NCI-H2029 treated with DMSO at 0.1 percent for 48 hours (cell line): ENCODE data around the gene TBC1D9.

Experiments used
- DNase-seq: peaks from one replicate; lab custom pipeline; 2025; lab: John Stamatoyannopoulos, UW

The TBC1D9 gene

DNA sequence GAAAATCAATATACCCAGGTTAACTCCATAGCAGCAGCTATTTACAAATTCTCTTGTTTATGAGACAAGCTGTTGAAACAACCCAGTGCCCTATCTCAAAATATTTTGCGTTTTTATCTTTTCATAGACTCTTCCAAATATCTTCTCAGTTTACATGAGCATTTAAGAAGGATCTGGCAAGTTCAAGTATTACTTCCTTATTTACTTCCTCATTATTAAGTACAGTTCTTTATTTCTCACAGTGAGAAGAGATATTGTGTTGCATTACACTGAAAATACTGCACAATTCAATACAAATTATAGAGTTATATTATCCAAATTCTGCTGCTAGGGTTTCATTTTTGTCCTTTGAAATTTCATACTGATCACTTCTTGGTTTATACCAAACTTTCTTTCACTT is 143.8 kb downstream of the TBC1D9 start:
- DNase-seq: no peak

DNA sequence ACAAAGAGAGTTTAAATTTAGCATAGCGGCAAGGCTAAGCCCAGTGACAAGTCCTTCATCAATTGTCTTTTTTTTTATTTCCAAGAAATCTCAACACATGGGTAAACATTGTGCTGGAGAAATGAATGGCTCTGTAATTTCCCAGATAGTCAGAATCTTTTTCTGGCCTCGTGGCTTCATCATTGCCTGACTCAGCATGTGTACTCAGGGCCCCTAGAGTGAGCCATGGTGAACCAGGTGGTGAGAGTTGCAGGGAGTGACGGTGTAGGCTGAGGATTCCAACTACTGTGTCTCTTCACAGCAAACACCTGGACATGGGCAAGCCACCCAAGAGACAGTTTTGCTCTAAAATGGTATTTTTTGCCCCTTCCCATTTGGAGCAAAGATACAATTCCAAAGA is 144.3 kb downstream of the TBC1D9 start:
- no peak for DNase-seq

DNA sequence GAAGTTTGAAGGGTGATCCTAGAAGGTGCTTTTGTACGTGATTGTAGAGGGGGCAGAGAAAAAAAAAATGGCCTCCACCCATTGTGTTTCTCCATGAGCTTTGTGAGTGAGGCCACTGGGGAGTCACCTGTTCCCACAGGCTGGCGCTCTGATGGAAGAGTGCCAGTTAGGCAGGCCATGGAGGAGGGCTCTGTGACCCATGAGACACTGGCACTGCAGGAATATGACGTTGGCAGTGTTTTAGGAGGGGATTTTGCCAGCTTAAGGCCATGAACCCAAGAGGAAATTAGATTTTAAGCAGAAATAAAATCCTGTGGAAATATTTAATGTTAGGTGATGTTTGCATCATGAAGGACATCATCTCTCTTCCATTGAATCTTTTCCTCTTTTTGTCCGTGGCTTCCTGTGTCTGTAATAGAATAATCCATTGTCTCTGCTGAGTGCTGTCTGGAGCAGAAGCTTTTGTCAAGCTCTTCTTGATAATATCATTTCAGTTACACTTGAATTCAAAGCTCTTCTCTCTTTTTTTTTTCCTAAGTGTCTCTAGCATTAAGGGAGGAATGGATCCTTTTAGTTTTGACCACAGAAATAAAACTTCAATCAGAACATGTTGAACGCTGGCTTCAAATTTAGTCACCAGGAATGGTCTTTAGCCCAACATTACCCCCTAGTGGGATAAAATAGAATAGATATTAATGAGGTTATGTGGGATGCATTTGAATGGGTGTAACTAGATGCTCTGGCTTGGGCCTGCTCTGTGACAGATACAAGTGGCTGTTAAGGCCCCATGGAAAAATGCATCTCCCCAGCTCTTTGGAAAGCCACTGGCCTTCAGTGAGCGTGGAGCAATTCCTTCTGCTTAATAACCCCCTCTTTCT is 146.4 kb downstream of the TBC1D9 start:
- DNase-seq: peak; percentile 66

- DNase-seq: no peak
These were observed 148.3 kb downstream of the TBC1D9 start for GRCh38 chr4:140607852-140608251.

DNA sequence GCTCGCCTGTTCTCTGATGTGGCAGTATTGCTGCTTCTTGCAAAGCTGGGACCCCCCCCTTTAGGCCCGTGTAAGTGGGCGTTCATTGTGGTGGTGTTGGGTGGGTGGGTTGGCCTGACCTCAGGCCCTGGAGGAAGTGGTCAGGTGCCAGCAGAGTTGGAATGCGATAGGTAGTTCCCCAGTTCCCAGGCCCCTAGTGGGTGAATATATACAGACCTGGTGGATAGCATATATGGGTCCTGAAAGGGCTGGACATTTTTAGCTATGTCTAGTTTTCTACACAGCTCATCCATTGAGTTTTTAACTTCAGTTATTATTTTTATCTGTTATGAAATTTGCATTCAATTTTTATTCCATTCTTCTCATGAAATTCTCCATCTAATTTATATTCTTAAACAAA is 151.6 kb downstream of the TBC1D9 start:
- no peak for DNase-seq

DNA sequence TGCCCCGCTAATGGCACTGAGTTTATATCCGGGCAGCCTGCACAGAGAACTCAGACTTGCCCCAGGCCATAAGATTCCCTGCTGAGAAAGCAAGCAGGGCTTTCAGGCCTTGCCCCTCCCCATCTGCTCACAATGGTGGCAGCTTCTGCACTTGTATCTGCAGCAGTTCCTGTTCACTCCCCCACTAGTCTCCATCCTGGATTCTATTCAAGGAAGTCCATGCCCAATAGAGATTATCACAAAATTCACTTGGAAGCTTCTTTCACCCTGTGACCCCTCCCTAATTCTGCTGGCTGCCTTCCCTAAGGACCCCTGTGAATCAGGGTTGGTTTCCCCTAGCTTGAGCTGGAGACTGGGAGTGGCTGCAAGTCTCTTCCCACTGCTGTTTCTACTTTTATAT is 152.9 kb downstream of the TBC1D9 start:
- no peak for DNase-seq

GRCh38 chr4:140602714-140603113 is 153.5 kb downstream of the TBC1D9 start:
- DNase-seq: no peak

GRCh38 chr4:140600408-140600807 is 155.8 kb downstream of the TBC1D9 start:
- no peak for DNase-seq

- peak; percentile 90 for DNase-seq
These were observed 161.1 kb downstream of the TBC1D9 start for GRCh38 chr4:140595065-140595464.

DNA sequence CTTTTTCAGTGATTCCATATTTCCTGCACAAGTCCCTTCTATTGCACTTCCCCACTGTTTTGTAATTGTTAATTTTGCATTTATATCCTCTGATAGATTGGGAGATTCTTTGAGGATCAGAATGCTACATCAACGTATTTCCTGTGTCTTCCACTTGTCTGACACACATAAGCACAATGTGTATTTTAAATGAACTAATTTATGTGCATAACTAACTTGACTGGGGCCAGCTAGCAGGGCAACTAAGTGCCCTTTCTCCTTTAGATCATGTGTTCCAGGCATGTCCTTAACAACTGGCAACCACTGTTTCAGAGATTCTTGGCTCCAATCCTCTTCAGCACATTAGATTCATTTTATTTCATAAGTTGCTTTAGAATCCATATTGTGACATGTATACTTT is 171.7 kb downstream of the TBC1D9 start:
- DNase-seq: no peak

- DNase-seq: no peak
These were observed 175.1 kb downstream of the TBC1D9 start for GRCh38 chr4:140581078-140581477.

DNA sequence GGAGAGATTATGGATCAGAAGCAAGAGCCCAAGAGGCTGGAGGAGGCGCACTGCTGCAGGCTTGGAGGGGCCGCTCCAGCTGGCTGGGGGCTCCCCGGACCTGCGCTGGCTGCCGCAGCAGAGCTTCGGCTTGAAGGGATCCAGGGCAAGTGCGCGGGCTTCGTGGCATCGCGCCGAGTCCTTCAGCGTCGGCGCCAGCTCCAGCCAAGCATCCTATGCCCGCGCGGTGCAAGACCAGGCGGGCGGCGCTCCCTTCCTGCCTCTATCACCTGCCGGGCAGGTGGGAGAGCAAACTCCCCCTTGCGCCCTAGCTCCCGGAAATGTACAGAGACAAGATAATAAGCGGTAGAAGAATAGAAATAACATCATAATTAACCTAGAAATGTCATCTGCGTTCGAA is 176.9 kb downstream of the TBC1D9 start:
- peak; percentile 6 for DNase-seq

GRCh38 chr4:140575489-140575888 is 180.7 kb downstream of the TBC1D9 start:
- DNase-seq: no peak

DNA sequence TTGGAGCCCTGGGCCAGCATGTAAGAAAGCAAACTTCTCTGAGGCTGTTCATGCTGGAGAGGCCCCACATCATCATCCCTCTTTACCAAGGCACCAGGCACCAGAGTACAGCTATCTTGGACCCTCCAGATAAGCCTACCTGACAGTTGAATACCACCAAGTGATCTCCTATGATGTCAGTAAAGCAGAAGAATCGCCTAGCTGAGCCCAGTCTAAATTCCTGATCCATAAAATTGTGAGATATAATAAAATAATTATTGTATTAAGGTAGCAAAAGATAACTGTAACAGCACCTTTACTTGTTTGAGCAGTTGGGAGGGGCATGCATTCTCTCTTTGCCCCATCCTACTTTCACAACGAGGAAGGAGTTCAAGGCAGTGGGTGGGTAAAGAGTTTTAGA is 184.6 kb downstream of the TBC1D9 start:
- DNase-seq: no peak
